RWPE1 (cell line): ENCODE measurements around the gene RIOK1.

ENCODE experiments used
- CTCF ChIA-PET: fragments of 350-600 bp; sonication (Branson Sonifier 250); formaldehyde crosslinking; extraction: SDS; loops from one replicate; lab custom pipeline; 2021; lab: Yijun Ruan, JAX
- POLR2A ChIA-PET: fragments of 400-600 bp; formaldehyde crosslinking; extraction: SDS; loops from one replicate; lab custom pipeline; 2020; ENCODE audit warnings: antibody characterized with exemption; ENCODE audit not compliant: low non-redundant PET; lab: Yijun Ruan, JAX
- DNase-seq: peaks from one replicate; pipeline ENCODE4 v3.0.0; 2012; ENCODE audit warnings: low spot score
- H3K27ac ChIP-seq: fragments of 450-650 bp; 2 replicates; pipeline ENCODE4 v1.5.1; 2017
- TF ChIP-seq, protein P1 (sequence below): fragments of 450-650 bp; conservative IDR thresholded peaks from 2 replicates; pipeline ENCODE4 v1.5.1; 2017; ENCODE audit warnings: low read depth, mild to moderate bottlenecking

RIOK1 gene

DNA sequence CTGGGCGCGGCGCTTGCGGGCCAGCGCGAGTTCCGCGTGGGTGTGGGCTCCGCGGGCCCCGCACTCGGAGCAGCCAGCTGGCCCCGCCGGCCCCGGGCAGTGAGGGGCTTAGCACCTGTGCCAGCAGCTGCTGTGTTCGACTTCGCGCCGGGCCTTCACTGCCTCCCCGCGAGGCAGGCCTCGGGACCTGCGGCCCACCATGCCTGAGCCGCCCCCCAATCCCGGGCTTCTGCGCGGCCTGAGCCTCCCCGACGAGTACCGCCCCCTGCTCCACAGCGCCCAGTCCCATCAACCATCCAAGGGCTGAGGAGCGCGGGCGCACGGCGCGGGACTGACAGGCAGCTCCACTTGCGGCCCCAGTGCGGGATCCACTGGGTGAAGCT lies 36.2 kb downstream of the RIOK1 start:
- TF ChIP-seq, protein P1, sequence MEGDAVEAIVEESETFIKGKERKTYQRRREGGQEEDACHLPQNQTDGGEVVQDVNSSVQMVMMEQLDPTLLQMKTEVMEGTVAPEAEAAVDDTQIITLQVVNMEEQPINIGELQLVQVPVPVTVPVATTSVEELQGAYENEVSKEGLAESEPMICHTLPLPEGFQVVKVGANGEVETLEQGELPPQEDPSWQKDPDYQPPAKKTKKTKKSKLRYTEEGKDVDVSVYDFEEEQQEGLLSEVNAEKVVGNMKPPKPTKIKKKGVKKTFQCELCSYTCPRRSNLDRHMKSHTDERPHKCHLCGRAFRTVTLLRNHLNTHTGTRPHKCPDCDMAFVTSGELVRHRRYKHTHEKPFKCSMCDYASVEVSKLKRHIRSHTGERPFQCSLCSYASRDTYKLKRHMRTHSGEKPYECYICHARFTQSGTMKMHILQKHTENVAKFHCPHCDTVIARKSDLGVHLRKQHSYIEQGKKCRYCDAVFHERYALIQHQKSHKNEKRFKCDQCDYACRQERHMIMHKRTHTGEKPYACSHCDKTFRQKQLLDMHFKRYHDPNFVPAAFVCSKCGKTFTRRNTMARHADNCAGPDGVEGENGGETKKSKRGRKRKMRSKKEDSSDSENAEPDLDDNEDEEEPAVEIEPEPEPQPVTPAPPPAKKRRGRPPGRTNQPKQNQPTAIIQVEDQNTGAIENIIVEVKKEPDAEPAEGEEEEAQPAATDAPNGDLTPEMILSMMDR = no peak
- ChIA-PET POLR2A (no interaction called here), CTCF (interaction anchor here (1.0 to 1.5 kb wide), 3 partner anchors 115 to 141 kb away, joined by 4 to 8 read pairs (median 6); partner anchors contain the start of gene DSP)
- DNase-seq = no peak
- H3K27ac ChIP-seq = peak overlapping the region; percentile 68

DNA sequence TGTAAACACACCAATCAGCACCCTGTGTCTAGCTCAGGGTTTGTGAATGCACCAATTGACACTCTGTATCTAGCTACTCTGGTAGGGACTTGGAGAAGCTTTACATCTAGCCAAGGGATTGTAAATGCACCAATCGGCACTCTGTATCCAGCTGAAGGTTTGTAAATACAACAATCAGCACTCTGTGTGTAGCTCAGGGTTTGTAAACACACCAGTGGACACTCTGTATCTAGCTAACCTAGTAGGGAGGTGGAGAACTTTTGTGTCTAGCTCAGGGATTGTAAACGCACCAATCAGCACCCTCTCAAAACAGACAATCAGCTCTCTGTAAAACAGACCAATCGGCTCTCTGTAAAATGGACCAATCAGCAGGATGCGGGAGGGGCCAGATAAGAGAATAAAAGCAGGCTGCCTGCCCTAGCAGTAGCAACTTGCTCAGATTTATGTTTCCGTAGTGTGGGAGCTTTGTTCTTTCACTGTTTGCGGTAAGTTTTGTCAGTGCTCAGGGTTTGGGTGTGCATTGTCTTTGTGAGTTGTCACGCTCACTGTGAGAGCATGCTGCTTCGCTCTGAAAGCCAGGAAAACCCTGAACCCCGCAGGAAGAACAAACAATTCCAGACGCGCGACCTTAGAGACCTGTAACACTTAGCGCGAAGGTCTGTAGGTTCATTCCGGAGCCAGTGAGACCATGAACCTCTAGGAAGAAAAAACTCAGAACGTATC lies 37.0 kb downstream of the RIOK1 start:
- H3K27ac ChIP-seq = peak overlapping the region; percentile 28
- CTCF ChIA-PET = interaction anchor here (0.6 to 1.0 kb wide), 4 partner anchors 9 to 191 kb away, joined by 3 to 6 read pairs (median 3); no protein-coding TSS in a partner anchor
- no peak for DNase-seq
- POLR2A ChIA-PET = no interaction called here
- TF ChIP-seq, protein P1 = no peak

DNA sequence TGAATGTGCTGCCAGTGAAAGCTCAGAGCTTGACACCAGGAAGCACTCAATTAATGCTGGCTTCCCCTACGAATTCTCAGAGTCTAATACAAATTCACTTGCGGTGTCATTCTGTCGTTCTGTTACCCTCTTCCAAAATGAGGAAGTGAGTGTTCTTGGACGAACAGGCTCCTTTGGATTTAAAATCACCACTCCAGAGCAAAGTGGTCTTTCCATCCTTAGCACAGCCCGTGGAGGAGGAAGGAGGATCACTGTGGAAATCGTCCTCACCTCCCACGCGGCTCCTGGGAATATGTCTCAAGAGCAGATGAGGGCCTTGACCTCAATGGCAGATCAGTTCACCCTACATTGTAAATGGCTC lies 41.7 kb downstream of the RIOK1 start:
- DNase-seq = no peak
- ChIA-PET POLR2A (no interaction called here), CTCF (interaction anchor here (1.2 kb wide), 1 partner anchor 17 kb away, joined by 7 read pairs; no protein-coding TSS in a partner anchor)
- peak overlapping the region; percentile 65; the same call in 1 of the 2 replicates for H3K27ac ChIP-seq
- TF ChIP-seq, protein P1 = no peak

DNA sequence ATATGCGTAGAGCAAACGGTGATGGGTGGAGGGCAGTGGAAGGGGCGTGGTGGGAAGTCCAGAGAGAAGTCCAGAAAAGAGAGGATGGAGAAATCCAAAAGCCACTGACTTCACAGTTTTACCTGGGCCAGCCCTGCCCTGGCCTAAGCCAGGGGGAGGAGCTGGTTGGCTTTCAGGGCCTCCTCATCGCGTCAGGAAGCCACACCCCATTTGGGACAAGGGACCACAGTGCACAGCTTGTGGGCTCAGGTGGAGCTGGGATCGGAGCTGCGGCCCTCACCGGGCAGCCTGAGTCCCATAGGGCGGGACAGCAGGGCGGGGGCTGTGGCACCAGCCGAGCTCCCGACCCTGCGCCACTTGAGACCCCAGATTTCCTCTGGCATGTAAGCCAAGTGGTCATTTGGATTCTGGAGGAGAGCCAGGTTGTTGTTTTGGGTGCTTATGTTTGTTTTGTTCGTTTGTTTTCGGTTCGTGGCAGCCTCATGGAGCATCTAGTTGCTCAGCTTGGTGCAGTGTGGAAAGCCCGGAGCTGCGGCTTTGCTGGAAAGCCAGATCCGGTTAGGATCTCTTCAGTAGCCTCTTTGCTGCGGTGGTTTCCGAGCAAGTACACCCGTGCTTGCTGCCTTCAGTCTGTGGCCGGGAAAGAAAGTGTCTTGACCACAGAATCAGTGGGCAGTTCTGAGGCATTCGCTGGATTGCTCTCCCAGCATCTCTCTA lies 42.2 kb downstream of the RIOK1 start:
- H3K27ac ChIP-seq = peak overlapping the region; percentile 65
- TF ChIP-seq, protein P1 = no peak
- POLR2A ChIA-PET = no interaction called here
- CTCF ChIA-PET = interaction anchor here (1.2 kb wide), 1 partner anchor 16 kb away, joined by 7 read pairs; no protein-coding TSS in a partner anchor
- DNase-seq = no peak

DNA sequence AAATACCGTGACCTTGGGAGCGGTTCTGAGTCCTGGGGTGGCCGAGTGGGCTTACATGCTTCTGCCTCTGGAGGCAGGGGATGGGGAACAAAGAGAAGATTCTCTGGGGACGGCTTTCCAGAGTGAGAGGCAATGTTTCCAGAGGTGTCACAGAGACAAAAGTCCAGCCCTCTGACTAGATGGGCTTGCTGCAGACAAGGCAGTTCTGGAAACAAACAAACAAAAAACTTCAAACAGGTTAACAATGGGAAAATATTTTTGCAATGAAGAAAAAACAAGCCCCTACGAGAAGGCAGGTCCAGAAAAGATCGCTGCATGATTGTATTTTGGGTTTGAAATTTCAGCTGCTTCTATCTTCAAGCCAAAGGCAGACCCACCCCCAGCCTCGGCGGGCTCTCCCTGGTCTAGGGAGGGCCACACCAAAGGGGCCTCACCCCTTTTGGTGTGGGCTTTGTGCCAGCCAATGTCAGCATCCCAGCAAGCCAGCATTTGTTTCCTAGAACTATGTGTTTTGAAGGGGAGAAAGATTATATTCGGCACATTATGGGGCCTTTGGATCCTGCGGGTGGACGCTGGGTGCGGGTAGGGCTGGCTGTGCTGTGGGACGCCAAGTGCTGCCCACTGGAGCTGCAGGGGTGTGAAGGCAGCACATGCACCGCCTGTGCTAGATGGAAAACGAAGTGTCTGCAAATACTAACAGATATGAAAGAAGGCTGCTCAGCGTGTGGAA lies 42.9 kb downstream of the RIOK1 start:
- no peak for DNase-seq
- H3K27ac ChIP-seq = peak overlapping the region; percentile 65
- TF ChIP-seq, protein P1 = no peak
- ChIA-PET POLR2A (interaction anchor here (1.0 kb wide), 1 partner anchor 109 kb away, joined by 3 read pairs; the partner anchor contains the start of gene DSP), CTCF (interaction anchor here (0.6 kb wide), 1 partner anchor 255 kb away, joined by 3 read pairs; no protein-coding TSS in a partner anchor)
